Measurements from ENCODE around the gene PES1.
A peak's percentile ranks its signal among the peaks of the same experiment; 100 is the strongest.
"Not testable (repeated sequence)": the region's sequence is repeated elsewhere in the genome, so short reads cannot be mapped to it uniquely, and the experiment has no call there.

The PES1 gene

DNA sequence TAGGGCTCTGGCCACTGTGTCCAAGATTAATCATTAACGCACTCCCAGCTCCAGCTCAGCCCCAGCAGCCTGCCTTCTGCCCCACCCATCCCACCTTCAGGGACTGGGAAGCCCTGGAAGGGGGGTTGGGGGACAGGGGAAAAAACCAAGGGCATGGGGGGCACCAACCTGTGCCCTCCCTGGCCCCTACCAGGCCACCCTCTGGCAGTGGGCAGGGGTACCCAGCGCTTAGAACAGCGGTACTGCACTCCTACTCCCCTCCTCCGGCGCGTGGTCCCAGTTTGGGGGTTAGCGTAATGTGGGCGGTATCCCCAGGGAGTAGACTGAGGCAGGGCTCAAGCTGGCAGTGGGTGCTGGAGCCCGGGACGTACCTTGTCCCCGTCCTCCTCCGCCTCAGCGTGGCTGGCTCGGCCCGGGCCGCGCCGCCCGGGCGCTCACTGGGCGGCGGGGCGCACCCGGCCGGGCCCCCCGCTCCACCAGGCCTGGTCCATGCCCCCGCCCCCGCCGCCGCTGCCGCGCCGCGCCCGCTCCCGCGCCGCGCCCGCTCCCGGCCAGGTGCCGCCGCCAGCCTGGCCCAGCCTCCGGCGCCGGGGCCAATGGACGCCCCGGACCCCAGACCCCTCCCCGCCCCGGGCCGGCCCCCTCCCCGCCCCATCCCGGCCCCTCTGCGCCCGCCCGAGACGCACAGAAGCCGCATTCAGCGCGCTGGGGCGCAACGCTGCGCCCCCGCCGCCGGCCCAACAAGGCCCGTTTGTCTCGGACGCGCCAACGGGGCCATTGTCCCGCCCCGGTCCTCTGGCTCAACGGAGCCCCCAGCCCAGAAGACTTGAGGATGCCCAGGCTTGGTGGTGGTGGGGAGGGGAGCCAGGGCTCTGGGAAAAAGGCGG lies 17.4 kb downstream of the PES1 start, which contains the start of gene GAL3ST1:
GAL3ST1 (minus strand) TSS at position 571 of the 887 bp plus-strand sequence. CDS start 17,273 bp downstream, outside the sequence.
- DNase-seq: peak; percentile 13 to 42

DNA sequence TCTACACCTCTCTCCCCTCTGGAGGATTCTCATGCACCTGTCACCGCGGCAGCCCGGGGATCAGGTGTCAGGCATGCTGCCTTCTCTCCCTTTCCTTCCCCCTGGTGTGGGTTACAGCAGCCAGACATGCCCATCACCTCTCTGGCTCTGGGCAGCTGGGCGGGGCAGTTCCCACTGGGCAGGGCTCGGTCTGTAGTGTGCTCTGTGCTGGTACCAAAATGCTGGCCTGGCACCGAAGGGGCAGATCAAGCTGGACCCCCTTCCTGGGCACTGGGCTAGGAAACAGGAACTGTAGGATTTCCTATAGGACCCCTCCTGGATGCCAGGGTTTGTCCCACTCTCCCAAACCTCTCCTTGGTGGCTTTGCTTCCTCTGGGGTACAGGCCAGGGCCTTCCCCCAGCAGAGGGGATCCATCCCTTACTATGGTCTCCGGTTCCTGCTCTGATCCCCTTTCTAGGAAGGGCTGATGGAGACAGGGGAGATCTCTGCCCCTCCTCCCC lies 18.1 kb downstream of the PES1 start:
- no peak for DNase-seq

DNA sequence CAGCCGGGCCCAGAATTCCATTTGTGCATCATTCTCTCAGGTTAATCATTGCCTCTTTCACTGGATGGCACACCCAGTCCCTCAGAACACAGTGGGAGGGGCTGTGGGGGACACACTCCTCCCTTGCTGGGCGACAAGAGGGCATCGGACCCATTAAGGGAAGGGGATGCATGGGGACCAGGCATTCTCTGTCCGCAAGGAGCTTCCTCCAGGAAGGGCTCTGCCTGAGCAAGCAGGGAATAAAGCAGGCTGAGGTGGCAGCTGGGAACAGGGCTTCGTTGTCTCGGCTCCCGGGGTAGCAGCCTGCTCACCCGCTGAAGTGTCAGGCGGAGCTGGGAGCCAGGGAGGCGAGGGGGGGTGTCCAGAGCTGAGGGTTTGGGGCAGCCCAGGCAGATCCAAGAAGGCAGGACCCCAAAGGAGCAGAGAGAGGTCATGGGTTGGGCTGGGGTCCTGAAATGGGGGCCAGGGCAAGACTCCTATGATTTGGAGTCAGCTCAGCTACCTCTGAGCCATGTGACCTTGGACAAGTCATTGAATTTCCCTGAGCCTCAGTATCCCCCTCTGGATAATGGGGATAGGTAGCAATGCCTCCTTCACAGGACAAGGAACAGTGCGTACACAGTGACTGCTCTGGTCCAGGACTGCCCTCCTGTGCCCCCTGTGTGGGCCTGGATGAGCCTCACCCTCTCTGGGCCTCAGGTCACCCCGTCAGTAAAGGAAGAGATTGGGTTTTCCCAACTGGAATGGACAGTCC lies 18.7 kb downstream of the PES1 start:
- no peak for DNase-seq

DNA sequence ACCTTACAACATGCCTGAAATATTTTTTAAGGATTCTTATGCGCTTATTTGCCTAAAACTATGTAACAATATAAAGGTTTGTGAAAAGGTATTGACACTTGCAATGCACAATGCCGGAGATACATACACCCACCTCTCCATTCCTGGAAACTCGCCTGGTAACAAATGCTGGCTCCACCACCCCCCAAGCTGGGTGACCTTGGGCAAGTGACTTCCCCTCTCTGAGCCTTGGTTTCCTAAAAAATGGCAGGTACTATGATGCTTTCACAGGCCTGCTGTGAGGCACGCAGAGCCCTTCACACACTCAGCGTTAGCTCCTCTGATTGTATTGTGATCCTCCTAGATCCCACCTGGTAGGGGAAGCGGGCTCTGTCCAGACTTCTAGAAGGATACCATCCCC lies 19.5 kb downstream of the PES1 start:
- DNase-seq: no peak

DNA sequence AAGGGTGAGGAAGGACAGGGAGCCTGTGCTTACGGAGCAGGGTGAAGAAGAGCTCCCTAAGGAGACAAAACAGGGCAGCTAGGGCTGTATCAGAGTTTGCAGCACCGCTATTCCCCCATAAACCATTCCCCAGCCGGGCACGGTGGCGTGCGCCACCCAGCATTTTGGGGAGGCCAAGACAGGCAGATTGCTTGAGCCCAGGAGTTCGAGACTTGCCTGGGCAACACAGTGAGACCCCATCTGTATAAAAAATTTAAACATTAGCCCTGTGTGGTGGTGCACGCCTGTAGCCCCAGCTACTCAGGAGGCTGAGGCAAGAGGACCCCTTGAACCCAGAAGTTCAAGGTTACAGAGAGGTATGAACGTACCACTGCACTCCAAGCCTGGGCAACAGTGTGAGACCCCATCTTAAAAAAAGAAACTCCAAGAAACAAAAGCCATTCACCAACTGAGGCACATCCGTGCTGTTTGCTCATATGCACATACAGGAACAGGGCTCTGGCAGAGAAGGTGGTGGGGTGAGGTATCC lies 22.0 kb downstream of the PES1 start:
- no peak for DNase-seq

DNA sequence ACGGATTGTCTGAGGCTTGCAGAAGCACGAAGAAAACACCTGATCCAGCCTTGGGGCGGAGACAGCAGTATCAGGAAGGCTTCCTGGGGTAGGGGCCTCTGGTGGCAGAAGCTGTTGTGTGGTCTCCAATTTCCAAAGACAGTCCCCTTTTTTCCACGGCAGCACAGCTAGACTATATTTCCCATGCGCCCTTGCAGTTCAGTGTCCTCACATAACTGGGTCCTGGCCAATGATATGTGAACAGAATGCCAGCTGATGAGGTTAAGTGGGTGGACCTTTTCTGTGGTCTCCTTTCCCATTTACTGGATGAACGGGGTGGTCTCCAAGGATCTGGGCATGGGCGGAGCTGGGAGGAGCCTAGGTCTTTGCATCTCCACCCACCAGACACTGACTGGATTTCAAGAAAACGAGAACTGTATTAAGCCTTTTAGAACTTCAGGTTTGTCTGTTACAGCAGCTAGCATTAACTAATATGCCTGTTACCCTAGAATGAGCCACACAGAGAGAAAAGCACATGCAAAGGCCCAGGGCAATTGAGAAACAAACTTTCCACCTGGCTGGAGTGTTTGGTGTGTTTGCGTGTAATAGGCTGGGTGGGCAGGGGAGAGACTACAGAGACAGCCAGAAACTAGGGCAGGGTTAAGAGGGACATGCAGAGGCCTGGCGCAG lies 23.4 kb downstream of the PES1 start:
- no peak for DNase-seq

DNA sequence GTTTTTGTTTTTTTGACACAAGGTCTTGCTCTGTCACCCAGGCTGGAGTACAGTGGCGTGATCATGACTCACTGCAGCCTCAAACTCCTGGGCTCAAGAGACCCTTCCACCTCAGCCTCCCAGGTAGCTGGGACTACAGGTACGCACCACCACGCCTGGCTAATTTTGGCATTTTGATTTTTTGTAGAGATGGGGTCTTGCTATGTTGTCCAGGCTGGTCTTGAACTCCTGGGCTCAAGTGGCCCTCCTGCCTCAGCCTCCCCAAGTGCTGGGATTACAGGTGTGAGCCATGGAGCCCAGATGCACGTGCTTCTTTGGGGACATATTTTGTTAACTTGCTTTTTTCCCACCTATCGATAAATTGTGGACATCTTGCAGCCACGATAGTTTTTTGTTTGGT lies 24.4 kb downstream of the PES1 start:
- DNase-seq: not testable (repeated sequence)

DNA sequence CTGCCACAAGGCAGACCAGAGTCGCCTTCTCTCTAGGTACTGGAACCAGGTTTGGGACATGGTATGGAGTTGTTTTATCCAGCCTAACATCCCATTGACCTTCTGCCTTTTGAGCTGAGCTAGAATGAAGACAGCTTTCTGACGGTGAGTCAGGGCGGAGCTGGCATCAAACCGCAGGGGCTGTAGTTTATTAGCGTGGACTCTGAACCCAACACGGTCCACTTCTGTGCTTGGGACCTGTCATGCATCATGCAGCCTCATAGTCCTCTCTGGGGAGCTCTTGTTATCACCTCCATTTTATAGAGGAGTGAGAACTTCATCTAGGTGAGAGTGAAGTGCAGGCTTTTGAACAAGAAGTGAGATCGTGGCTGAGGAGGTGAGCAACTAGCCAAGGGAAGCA lies 25.6 kb downstream of the PES1 start:
- DNase-seq: no peak

DNA sequence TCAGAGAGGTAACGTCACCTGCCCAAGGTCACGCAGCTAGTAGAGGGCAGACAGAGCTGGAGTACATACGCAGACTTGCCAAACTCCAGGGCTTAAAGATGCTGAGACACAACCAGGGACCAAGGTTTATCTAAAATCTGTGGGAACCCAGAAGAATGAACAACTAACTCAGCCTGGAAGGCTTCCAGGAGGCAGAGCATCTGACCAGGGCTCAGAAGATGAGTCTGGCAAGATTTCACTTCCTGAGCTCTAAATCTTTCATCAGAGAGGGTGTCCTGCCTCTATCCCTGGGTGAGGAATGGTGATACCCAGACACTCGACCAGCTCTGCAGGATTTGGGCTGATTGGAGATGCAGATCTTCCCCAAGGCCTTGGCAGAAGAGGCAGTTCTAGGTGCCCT lies 26.4 kb downstream of the PES1 start:
- DNase-seq: no peak

DNA sequence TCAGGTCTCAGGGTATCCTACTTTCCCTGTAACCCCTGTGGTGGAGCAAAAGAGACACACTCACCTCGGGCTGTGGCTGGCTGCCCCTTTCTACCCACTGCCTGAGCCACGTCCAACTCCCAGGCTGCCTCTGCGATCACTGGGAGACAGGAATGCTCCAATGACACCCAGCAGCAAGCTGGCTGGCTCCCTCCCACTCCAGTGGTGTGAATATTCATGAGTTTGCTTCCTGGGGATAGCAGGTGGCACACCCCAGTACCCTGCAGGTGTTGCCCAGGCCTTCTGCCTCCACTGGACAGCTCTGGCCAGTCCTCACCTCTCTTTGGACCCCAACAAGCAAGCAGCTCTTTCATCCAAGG lies 27.0 kb downstream of the PES1 start:
- no peak for DNase-seq

DNA sequence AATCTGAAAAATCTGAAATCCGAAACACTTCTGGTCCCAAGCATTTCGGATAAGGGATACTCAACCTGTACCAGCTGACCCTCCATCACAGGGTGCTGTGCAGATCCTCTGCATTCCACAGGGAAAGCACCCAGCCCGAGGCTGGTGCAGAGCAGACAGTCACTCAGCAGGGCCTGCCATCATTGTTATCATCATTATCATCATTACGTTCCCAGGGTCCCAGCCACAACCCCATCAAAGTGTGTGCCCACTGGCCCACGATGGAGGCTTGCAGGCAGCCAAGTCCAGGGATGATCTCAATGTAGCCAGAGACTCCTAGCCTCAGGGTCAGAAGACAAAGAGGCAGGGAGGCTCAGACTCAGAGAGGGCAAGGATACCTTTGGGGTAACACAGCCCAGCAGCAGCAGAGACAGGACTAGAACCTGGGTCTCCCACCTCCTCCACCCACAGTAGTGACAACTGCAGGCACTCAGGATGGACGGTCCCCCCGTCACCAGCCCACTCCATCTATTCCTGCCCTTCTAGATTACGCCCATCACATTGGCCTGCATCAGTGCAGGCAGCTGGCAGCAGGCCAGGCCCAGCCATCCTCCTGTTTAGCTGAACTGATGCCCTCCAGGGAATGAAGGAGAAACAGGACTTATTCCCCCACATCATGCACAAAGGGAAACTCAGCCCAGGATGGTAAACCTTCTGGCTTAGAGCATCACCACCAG lies 27.5 kb downstream of the PES1 start:
- no peak for DNase-seq

DNA sequence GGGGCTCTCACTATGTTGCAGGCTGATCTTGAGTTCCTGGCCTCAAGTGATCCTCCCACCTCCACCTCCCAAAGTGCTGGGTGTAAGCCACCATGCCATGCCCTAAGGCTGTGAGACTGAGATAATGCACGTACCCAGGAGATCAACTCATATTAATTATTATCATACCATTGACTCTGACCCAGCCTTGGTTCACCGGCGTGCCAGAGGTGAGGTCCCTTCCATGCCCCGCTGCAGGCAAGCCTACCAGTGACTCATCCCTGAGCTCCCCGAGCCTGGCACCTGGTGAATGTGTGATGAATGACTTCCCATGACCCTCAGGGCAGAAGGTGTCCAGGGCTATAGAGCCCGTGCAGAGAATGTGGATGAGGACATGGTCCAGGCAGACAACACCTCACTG lies 29.3 kb downstream of the PES1 start:
- DNase-seq: no peak

DNA sequence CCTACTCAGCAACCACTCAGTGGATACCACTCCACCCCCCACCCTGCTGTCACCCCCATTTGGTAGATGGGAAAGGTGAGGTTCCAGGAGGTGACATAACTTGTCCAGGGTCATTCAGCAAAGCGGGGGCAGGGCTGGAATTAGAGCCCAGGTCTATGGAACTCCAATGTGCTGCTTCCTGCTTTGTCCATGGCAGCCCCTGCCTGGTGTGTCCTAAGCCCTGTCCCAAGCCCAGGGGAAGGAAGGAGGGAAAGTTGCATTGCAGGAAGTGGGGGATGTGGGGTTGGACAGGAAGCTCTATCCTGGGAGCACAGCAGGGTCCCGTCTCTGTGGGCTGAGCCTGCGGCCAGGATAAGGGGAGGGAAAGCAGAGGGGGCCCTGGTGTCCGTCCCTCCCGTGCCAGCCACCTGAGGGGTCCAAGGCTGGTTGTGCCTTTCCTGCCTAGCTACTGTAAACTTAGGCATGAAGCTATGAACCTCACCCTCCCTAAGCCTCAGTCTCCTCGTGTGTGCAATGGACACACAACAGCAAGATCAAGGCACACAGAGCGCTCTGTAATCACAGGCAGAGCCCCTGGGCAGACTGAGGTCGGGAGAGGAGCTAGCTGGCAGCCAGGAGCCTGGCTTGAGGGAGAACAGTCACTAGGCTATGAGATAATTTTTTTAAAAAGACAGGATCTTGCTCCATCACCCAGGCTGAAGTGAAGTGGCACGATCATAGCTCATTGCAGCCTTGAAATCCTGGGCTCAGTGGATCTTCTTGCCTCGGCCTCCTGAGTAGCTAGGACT lies 30.1 kb downstream of the PES1 start:
- no peak for DNase-seq

DNA sequence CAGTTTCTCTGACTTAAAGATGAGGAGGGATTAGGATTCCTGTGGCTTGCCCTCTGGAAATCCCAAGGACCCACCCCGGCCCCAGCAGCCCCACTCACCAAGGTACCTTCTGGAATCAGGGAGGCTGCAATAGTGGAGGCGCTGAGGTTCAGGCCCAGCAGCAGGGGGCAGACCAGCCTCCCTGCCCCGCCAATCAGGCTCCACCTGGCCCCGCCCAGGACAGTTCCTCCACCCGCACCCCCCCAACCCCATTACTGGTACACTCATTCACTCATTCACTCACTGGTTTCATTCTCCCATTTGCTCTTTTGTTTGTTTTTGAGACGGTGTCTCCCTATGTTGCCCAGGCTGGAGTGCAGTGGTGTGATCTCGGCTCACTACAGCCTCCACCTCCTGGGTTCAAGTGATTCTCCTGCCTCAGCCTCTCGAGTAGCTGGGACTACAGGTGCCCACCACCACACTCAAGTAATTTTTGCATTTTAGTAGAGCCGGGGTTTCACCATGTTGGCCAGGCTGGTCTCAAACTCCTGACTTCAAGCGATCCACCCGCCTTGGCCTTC lies 31.0 kb downstream of the PES1 start:
- not testable (repeated sequence) for DNase-seq

DNA sequence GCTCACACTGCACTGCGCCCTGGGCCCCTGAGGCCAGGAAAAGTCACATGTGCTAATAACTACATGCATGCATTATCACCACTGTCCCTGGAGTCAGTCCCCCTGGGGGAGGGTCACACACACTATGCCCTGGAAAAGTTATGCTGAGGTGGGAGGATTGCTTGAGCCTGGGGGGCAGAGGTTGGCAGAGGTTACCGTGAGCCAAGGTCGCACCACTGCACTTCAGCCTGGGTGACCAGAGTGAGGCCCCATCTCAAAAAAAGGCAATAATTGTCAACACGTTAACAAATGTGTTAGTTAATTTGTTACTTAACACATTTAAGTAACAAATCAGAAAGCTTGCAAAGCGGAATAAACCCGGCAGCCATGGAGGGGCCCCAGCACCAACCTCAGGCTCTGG lies 31.8 kb downstream of the PES1 start:
- no peak for DNase-seq

DNA sequence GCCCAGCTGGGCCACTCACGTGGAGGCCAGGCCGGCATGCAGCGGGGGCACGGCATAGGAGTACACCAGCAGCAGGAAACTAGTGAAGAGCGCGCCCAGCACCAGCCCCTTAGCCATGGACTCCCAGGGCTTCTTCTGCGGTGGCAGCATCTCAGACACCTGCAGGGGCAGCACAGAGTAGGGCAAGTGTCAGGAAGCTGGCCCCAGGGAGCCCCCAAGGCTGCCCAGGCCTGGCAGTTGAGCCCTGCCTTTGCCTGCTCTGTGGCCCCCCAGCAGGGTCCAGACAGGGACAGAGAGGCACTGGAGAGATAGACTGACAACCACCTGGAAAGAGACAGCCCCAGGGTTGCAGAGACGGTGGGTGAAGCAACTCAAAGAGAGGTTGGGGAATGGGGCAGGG lies 34.5 kb downstream of the PES1 start:
- DNase-seq: no peak

DNA sequence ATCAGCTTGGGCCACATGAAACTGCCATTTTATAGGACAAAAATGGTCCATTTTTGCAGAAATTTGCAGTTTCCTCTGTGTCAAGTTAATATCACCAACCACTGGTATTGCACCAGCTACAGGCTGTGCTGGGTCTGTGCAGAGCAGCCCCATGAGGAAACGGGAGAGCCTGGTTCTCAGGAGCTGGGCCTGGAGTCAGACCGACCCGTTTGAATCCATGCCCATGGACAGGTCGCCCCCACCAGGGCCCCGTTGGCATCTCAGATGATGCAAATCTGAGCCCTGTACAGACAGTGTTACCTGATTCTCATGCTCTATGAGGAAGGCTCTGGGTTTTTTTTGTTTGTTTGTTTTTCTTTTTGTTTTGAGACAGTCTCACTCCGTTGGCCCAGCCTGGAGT lies 35.3 kb downstream of the PES1 start:
- peak; percentile 10 to 26 for DNase-seq

DNA sequence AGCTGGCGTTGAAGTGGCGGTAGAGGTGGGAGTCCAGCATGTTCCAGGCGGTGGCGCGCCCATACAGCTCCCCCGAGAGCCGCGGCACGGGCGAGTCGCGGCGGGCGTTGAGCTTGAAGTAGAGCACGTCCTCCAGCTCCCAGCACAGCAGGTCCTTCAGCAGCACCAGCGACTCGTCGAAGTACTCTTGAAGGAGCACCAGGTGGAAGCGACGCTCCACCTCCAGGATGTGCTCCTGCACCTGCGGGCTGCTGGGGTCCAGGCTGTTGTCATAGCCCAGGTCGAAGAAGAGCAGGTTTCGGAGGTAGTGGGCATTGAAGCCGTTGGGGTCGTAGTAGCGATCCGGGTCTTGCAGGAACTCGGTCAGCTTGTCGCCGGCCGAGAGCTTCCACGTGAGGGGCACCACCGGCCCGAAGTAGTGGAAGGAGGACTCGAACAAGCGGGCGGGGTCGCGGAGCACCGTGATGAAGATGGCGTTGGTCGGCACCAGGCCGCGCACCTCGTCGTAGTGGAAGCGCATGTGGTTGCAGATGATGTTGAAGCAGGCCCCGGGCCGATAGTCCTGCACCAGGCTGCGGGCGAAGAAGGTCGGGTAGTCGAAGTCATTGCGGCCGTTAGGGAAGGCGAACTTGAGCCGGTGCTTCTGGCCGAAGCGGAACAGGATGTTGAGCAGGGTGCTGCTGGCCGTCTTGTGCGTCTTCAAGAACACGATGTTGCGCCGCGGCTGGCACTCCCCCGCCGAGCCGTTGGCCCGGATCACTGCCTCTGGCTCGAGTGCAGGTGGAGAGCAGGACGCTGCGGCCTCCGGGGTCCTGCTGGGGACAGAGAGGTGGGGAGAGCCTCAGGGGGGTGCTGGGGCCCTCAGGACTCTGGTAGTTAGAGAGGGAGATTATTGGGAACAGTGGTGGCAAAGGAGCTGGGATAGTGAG lies 36.2 kb downstream of the PES1 start:
- DNase-seq: no peak

DNA sequence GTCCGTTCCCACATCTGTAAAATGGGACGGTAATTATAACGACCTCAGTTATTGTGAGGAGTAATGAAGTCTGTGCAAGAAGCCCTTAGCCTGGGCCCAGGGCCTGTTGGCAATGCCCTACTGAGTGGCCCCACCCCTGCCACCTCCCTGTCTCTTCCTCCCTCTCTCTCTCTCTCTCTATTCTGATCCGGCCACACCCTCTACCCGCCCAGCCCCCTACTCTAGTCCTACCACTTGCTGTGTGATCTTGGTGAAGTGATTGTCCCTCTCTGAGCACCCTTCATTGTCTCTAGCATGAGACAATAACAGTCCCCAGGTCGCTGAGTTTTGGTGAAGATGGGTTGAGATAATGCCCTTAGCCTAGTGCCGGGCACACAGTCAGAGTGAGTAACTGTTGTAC lies 37.7 kb downstream of the PES1 start:
- no peak for DNase-seq

DNA sequence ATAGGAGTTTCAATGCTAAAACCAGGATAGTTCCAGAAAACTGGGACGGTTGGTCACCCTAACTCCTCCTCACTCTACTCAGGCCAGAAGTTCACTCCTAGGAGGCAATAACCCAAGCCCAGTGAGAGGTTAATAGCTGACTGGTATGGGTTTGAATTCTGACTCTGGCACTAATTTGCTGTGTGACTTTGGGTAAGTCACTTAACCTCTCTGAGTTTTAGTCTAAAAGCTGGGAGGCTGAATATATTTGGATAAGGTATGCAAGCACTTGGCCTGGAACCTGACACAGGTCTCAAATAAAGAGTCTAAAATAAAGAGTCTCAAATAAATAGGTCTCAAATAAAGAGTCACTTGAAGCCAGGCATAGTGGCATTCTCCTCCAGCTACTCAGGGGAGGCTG lies 39.0 kb downstream of the PES1 start:
- no peak for DNase-seq

Measured in NCI-H1930 (cell line).